Activated CD8-positive, alpha-beta memory T cell treated with anti-CD3 and anti-CD28 coated beads for 4 hours (primary cell): Measurements from ENCODE around the gene GNB3.

ENCODE experiments used
- DNase-seq, 2 donors: peaks; one replicate each; pipeline ENCODE4 v3.0.0-alpha.2; 2020; ENCODE audit warnings: low read depth in 2 of 2

Gene GNB3

DNA sequence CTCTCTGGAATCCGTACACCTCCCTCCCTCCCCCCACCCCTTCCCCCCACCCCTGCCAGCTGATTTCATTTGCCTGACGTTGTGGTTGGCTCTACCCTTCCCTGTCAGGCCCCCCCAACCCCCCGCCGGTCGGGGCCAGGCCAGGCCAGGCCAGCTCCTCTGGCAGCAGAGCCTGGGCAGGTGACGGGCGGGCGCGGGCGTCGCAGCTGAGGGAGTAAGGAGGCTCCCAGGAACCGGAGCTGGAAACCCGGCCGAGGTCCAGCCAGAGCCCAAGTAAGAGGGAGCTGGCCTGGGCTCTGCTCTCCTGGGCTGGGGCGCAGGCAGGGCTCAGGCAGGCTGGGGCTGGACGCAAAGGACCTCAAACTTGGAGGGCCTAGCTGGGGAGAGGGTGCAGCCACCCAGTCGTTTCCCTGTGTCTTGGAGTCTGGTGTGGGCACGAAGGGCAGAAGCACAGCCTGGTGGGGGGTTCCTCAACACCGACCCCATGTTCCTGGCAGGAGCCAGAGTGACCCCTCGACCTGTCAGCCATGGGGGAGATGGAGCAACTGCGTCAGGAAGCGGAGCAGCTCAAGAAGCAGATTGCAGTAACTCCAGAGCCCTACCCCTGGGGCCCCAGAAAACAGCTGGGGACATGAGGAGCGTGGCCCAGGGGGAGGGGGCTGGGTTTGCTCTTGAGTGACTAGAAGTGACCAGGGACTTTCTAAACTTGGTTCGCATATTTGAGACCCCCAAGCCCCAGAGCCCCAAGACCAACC, at the start of gene GNB3:
Gene GNB3 (plus strand): TSS at position 165 of the 755 bp plus-strand sequence. CDS start 363 bp downstream, at position 528.
- DNase-seq, result no peak

- DNase-seq, result no peak
Observed at GRCh38 chr12:6791931-6792520, 48.7 kb upstream of the GNB3 start.

DNA sequence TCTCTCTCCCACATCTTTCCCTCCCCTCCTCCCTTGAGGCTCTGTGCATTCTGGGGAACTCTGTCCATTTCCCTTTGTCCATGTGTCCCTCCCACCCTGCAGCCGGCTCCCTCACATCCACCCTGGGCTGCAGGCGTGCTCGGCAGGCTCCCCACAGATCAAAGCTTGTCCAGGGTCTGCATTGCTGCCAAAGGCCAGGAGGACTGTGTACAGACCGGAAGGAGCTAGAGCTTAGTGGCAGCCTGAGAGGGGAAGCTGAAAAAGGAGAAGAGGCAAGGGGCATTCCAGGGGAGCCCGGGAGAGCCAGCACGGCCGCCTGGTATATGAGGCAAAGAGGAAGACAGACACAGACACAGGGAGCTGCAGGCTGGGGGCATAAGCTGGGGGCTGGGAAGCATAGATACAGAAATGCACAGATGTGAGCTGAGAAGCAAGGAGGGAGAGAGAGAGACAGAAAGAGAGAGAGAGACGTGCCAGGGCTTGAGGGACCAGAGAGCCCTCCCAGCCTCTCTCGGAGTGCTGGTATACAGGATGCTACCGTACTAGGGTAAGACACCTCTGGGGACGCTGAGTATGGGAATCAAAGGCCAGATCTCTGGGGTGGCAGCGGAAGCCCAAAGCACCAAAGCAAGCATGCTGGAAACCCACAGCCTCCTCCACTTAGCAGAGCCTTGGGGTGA, 48.1 kb upstream of the GNB3 start:
- DNase-seq, result no peak

- DNase-seq, result no peak
Observed at GRCh38 chr12:6795088-6795487, 45.6 kb upstream of the GNB3 start.

DNA sequence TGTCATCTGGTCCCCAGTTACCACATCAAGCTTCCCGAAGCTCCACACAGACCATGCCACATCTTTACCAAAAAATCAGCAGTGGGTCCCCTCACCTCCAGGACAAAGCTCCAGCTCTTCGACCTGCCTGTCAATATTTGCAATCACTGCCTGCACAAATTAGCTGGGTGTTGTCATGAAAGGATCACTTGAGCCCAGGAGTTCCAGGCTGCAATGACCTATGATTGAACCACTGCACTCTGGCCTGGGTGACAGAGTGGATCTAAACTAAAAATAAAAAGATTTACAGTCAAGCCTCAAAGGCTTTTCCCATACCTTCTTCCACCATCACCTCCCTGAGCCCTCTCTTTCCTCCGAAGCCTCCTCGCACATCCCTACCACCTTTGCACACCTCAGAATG, 44.1 kb upstream of the GNB3 start:
- DNase-seq, result no peak

DNA sequence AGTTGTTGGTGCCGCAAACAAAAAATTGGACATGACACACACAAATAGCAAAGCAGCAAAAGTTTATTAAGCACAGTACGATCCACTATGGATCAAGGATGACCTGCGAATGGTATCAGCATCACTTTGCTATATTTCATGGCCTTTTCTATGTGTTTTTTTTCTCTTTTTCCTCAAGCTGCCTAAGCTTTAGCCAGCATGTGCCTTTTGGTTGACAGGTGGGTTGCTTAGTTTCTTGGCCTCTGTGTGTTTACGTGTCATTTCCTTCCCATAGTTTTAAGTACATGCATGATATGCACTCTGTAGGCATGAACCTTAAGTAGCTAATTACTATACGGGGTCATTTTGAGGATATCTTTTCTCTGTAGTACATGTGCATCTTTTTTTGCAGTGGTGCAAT, 41.6 kb upstream of the GNB3 start:
- DNase-seq, result no peak

DNA sequence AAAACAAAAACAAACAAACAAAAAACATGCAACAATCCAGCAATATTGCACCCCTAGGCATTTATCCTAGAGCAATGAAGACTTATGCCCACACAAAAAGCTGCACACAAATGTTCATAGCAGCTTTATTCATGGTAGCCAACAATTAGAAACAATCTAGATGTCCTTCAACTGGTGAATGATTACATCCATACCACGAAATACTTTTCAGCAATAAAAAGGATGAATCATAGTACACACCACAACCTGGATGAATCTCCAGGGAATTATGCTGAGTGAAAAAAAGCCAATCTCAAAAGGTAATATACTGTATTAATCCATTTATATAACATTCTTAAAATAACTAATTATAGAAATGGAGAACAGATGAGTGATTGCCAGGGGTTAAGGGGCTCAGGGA, 33.6 kb upstream of the GNB3 start:
- DNase-seq, result no peak

GRCh38 chr12:6809056-6809455, 31.7 kb upstream of the GNB3 start:
- DNase-seq, result no peak

- DNase-seq, result no peak
Observed at GRCh38 chr12:6810758-6811157, 30.0 kb upstream of the GNB3 start.

GRCh38 chr12:6813363-6813762, 27.4 kb upstream of the GNB3 start:
- no peak for DNase-seq

- no peak for DNase-seq
Observed at GRCh38 chr12:6816598-6816997, 24.1 kb upstream of the GNB3 start.

GRCh38 chr12:6817098-6817497, 23.6 kb upstream of the GNB3 start:
- no peak for DNase-seq

DNA sequence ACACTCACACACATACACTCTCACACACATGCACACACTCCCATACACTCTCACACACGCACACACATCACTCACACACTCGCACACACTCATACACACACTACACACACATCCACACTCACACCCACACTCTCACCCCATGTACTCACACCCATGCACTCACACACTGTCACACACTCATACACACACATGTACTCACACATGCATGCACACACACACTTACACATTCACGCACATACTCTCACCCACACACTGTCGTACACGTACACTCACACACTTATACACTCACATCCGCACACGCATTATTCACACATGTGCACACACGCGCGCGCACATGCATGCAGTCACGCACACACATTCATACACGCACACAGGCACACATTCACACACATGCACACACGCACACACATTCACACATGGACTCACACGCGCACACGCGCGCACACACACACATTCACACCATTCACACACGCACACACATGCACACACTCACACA, 23.0 kb upstream of the GNB3 start:
- DNase-seq, result no peak

DNA sequence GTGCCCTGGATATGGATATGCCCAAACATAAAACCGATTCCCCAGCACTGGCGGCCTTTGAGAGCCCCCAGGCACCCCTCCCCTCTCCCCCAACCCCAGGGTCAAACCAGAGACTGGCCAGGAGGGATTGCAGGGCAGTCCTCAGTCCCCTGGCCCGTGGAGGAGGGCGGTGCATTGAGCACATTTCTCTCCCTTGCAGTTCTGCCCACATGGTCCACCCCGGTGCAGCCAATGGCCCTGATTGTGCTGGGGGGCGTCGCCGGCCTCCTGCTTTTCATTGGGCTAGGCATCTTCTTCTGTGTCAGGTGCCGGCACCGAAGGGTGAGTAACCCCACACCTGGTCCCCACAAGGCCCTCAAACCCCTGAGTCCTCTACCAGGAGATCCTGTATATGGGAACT, 22.5 kb upstream of the GNB3 start:
- DNase-seq, result no peak

- no peak for DNase-seq
Observed at GRCh38 chr12:6818645-6819044, 22.1 kb upstream of the GNB3 start.

- DNase-seq, result no peak
Observed at GRCh38 chr12:6819106-6820030, 21.4 kb upstream of the GNB3 start.

DNA sequence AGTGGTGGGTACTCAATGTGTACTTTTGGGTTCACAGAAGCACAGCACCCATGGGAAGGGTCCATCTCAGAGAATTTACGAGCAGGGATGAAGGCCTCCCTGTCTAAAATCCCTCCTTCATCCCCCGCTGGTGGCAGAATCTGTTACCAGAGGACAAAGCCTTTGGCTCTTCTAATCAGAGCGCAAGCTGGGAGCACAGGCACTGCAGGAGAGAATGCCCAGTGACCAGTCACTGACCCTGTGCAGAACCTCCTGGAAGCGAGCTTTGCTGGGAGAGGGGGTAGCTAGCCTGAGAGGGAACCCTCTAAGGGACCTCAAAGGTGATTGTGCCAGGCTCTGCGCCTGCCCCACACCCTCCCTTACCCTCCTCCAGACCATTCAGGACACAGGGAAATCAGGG, 20.6 kb upstream of the GNB3 start:
- DNase-seq, result no peak

GRCh38 chr12:6821591-6822425, 18.9 kb upstream of the GNB3 start, which contains the start of gene GPR162:
GPR162 (plus strand) TSS chr12:6821821; CDS start chr12:6823899, 2,078 bp downstream.
- no peak for DNase-seq

DNA sequence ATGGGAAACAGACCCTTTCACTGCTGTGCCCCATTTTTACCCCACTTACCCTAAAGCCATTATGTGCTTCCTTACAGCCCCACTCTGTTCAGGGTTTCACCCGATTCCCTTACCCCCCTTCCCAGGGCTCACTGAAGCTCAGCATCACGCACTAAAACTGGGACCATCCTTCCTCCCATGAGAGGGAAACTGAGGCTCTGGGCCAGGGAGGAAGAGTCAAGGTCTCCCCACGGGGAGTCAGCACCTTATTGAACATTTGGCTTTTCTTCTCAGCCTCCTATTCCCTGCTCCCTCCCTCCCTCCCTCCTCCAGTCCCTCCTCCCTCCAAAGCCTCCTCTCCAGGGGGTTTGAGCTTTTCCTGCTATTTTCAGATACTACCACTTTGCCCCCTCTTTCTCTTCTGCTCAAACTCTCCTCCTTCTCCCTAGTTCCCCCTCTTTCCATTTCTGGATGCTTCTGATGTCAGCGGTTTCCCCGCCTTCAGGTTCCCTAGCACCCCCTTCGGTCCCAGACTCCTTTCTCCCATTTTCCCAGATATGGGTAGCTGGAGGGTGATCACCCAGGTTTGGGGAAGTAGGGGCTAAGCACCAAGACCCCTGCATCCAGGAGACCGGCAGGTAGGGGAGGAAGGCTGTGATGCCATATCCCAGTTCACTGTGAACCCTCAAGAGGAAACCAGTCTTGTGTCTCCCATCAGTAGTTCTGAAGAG, 18.1 kb upstream of the GNB3 start:
- DNase-seq, result no peak
